ENCODE measurements around the gene PCNX3. TPM values are rescaled to one million over a fixed set of nuclear protein-coding genes. Genes with fewer than 3 reads are reported as not detected.

The PCNX3 gene
- total and polyA plus RNA-seq, 2 of the 13 experiments (the other 11 are each of a cell fraction or from before 2014, with no cell fraction given) = 16.2 to 23.0 TPM

GRCh38 chr11:65652511-65653228 lies 37.1 kb downstream of the PCNX3 start (continued):
- TF ChIP-seq SP4 (CRISPR knock-in tag; IDR thresholded peaks at IDR 0.05) (peak; percentile 92; the same call in 1 of the 2 replicates), MAZ (IDR thresholded peaks at IDR 0.05; ENCODE audit: borderline replicate concordance, low read depth, low read length) (peak; percentile 97), MAZ (CRISPR knock-in tag; IDR thresholded peaks at IDR 0.05; ENCODE audit: low read depth) (peak; percentile 73), ZBTB20 (CRISPR knock-in tag; IDR thresholded peaks at IDR 0.05; ENCODE audit: borderline replicate concordance, low read depth) (peak; percentile 42; the same call in 1 of the 2 replicates), ZNF383 (CRISPR knock-in tag; IDR thresholded peaks at IDR 0.05; ENCODE audit: borderline replicate concordance) (0 out of 2 replicates have a peak, but pooled peaks have one; percentile 65), NCOA5 (CRISPR knock-in tag; IDR thresholded peaks at IDR 0.05) (peak; percentile 71; the same call in 1 of the 2 replicates), ETV6 (CRISPR knock-in tag; conservative IDR thresholded peaks at IDR 0.05) (no peak), AHR (CRISPR knock-in tag; IDR thresholded peaks at IDR 0.05) (no peak; the same call in 1 of the 2 replicates), SRY (CRISPR knock-in tag; IDR thresholded peaks at IDR 0.05) (no peak; the same call in none of the 2 replicates), GTF2F1 (IDR thresholded peaks at IDR 0.05; ENCODE audit: low read length) (no peak), SAFB2 (CRISPR knock-in tag; IDR thresholded peaks at IDR 0.05; ENCODE audit: borderline replicate concordance, low read depth) (no peak), ZNF414 (CRISPR knock-in tag; IDR thresholded peaks at IDR 0.05) (peak; percentile 64; the same call in 1 of the 2 replicates), TOE1 (CRISPR knock-in tag; IDR thresholded peaks at IDR 0.05) (no peak), DPF2 (CRISPR knock-in tag; IDR thresholded peaks at IDR 0.05; ENCODE audit: borderline replicate concordance, low read depth) (no peak), HNRNPH1 (optimal IDR thresholded peaks at IDR 0.05; ENCODE audit: low read depth, low read length) (no peak), ZNF18 (CRISPR knock-in tag; IDR thresholded peaks at IDR 0.05; ENCODE audit: insufficient replicate concordance) (no peak), ATF1 (CRISPR knock-in tag; IDR thresholded peaks at IDR 0.05) (0 out of 2 replicates have a peak, but pooled peaks have one; percentile 19), POLR2G (IDR thresholded peaks at IDR 0.05; ENCODE audit: low read depth, low read length) (peak; percentile 94), SYNCRIP (IDR thresholded peaks at IDR 0.05; ENCODE audit: insufficient read depth, low read depth, low read length) (no peak), MYPOP (CRISPR knock-in tag; IDR thresholded peaks at IDR 0.05) (peak; percentile 92), SNAPC4 (CRISPR knock-in tag; IDR thresholded peaks at IDR 0.05) (0 out of 2 replicates have a peak, but pooled peaks have one; percentile 24)
